ENCODE results near the gene ARFGEF2. TPM values are rescaled to one million over a fixed set of nuclear protein-coding genes. Genes with fewer than 3 reads are reported as not detected.
"Not testable (repeated sequence)": the region's sequence is repeated elsewhere in the genome, so short reads cannot be mapped to it uniquely, and the experiment has no call there.

Gene ARFGEF2
- total RNA-seq, 1 donor from 2014 or later: 26.7 TPM

DNA sequence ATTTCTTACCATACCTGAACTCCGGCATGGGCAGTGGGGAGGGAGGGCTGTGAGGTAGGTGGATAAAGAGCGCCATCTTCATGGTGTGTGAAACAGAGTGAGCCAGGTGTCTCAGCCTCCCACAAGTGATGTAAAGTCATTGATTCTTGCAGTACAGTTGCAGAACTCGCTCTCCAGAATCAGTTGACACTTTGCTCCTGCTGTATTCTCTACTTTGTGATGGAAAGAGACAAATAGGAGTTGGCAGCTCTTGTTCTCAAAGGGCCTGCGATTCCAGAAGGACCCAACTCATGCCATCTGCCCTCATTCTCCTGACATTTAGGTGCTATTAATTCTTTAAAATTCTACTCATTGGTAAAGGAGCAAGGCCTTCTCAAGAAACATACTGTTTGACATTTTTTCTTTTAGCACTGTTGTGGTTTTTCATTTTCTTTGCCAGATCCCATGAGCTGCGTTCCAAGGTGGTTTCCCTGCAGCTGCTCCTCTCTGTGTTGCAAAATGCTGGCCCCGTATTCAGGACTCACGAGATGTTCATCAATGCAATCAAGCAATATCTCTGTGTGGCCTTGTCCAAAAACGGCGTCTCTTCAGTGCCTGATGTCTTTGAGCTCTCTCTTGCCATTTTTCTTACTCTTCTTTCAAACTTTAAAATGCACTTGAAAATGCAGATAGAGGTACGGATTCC lies 49.3 kb downstream of the ARFGEF2 start:
- Mint-ChIP-seq H3K36me3 (peaks cover 31% of the 10 kb centered on the region), H3K9me3 (no peaks in the 10 kb centered on the region), H3K27me3 (no peaks in the 10 kb centered on the region), H3K4me3 (no peak overlapping the region), H3K27ac (no peak overlapping the region), H3K4me1 (ENCODE audit: unreplicated experiment) (peaks cover 2% of the 10 kb centered on the region)
- no peak for DNase-seq (ENCODE audit: extremely low spot score, unreplicated experiment)
- TF ChIP-seq, protein P1, sequence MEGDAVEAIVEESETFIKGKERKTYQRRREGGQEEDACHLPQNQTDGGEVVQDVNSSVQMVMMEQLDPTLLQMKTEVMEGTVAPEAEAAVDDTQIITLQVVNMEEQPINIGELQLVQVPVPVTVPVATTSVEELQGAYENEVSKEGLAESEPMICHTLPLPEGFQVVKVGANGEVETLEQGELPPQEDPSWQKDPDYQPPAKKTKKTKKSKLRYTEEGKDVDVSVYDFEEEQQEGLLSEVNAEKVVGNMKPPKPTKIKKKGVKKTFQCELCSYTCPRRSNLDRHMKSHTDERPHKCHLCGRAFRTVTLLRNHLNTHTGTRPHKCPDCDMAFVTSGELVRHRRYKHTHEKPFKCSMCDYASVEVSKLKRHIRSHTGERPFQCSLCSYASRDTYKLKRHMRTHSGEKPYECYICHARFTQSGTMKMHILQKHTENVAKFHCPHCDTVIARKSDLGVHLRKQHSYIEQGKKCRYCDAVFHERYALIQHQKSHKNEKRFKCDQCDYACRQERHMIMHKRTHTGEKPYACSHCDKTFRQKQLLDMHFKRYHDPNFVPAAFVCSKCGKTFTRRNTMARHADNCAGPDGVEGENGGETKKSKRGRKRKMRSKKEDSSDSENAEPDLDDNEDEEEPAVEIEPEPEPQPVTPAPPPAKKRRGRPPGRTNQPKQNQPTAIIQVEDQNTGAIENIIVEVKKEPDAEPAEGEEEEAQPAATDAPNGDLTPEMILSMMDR (conservative IDR thresholded peaks at IDR 0.05): no peak

DNA sequence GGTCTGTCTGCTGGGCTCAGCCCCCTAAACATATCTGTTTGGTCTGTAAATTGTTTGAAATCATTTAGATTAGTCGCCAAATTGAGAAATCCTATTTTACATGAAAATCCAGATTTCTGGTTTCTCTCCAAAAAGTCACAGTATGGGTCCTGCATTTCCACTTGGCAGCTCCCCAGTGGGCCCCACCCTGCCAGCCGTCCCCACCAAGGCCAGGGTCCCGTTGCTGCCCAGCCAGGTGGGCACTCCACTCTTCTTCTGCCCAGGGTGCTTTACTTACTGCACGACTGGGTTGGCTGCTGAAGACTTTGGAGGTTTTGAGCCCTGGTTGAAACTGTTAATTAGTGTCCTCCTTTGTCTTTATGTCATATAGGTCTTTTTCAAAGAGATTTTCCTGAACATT lies 50.4 kb downstream of the ARFGEF2 start:
- no peaks in the 10 kb centered on the region for H3K27me3 Mint-ChIP-seq
- peaks cover 4% of the 10 kb centered on the region for H3K4me1 Mint-ChIP-seq (ENCODE audit: unreplicated experiment)
- no peak for DNase-seq (ENCODE audit: extremely low spot score, unreplicated experiment)
- no peaks in the 10 kb centered on the region for H3K9me3 Mint-ChIP-seq
- H3K27ac Mint-ChIP-seq: no peak overlapping the region
- peaks cover 31% of the 10 kb centered on the region for H3K36me3 Mint-ChIP-seq
- TF ChIP-seq, protein P1 (conservative IDR thresholded peaks at IDR 0.05): no peak
- no peak overlapping the region for H3K4me3 Mint-ChIP-seq

DNA sequence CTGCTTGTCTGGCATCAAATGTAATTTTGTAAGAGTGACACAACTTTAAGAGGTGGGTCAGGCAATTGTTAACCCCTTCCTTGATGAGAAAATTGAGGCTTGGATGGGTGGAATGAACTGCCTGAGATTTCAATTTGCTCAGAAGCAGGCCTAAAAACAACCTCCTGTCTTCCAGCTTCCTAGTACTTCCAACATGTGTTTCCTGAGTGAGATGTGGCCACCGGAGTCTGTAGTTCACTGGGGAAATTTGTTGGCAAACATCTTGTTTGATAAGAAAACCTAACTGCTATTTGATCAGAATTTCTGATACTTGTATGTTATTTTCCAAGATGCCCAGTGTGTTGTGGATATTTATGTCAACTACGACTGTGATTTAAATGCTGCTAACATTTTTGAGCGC lies 51.3 kb downstream of the ARFGEF2 start:
- no peak for DNase-seq (ENCODE audit: extremely low spot score, unreplicated experiment)
- TF ChIP-seq, protein P1 (conservative IDR thresholded peaks at IDR 0.05): no peak
- Mint-ChIP-seq H3K9me3 (no peaks in the 10 kb centered on the region), H3K36me3 (peaks cover 32% of the 10 kb centered on the region), H3K27me3 (no peaks in the 10 kb centered on the region), H3K4me1 (ENCODE audit: unreplicated experiment) (peaks cover 4% of the 10 kb centered on the region), H3K27ac (no peak overlapping the region), H3K4me3 (no peak overlapping the region)

DNA sequence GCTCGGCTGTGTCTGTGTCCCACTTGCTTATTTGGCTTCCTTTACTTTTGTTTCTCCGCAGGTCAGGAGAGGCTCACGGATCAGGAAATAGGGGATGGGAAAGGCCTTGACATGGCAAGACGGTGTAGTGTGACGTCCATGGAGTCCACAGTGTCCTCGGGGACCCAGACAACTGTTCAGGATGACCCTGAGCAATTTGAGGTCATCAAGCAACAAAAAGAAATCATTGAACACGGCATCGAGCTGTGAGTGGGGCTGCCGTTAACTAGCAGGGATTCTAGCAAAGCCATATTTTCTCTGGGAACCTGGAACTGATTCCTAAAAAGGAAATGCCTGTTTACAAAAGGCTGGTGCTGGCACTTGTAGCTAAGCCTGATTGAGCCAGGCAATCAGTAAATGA lies 54.4 kb downstream of the ARFGEF2 start:
- Mint-ChIP-seq H3K9me3 (no peaks in the 10 kb centered on the region), H3K27me3 (no peaks in the 10 kb centered on the region), H3K36me3 (peaks cover 38% of the 10 kb centered on the region), H3K4me3 (peak overlapping the region; percentile 41), H3K4me1 (ENCODE audit: unreplicated experiment) (peaks cover 4% of the 10 kb centered on the region), H3K27ac (peak overlapping the region; percentile 19)
- no peak for DNase-seq (ENCODE audit: extremely low spot score, unreplicated experiment)
- TF ChIP-seq, protein P1 (conservative IDR thresholded peaks at IDR 0.05): no peak

DNA sequence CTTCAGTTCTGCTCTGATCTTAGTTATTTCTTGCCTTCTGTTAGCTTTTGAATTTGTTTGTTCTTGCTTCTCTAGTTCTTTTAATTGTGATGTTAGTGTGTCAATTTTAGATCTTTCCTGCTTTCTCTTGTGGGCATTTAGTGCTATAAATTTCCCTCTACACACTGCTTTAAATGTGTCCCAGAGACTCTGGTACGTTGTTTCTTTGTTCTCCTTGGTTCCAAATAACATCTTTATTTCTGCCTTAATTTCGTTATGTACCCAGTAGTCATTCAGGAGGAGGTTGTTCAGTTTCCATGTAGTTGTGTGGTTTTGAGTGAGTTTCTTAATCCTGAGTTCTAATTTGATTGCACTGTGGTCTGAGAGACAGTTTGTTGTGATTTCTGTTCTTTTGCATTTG lies 58.5 kb downstream of the ARFGEF2 start:
- H3K4me3 Mint-ChIP-seq; H3K27me3 Mint-ChIP-seq; H3K27ac Mint-ChIP-seq; DNase-seq (ENCODE audit: extremely low spot score, unreplicated experiment); H3K9me3 Mint-ChIP-seq: not testable (repeated sequence)
- peaks cover 61% of the 10 kb centered on the region for H3K36me3 Mint-ChIP-seq
- H3K4me1 Mint-ChIP-seq (ENCODE audit: unreplicated experiment): peaks cover 12% of the 10 kb centered on the region

DNA sequence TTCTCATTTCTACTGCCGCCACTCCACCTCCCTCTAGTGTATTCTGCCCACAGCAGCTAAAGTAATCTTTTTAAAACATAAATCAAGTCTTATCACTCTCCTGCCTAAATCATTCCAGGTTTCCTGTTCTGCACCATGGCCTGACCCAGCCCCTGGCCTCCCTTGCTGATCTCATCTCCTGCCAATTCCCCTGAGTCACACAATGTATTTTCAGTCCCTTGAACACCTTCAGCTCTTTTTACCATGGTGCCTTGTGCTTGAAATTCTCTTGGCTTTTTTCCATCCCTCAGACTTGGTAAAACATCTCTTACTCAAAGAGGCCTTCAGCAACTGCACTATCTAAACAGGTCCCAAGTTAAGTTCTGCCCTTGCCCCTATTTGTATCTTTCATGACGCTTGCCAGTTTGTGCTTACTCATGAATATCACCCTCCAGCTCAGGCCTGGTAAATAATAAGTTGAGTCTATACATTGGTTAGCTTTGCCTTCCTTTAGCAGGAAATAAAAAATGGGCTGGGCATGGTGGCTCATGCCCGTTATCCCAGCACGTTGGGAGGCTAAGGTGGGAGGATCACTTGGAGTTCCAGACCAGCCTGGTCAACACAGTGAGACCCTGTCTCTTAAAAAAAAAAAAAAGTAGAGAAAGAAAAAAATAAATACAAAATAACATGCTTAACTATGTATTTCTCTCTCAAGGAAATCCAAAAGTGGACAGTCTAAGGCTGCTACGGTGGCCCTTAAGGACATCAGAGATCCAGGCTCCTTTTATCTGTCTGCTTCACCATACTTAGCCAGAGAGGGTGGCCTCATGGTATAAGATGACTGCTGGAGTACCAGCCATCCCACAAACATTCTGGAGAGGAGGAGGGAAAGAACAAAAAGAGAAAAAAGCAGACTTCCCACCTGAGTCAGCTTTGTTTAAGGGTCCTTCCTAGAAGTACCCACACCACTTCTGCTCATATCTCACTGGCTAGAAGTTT lies 62.2 kb downstream of the ARFGEF2 start:
- Mint-ChIP-seq H3K27me3 (no peaks in the 10 kb centered on the region), H3K27ac (peak overlapping the region; percentile 66), H3K4me3 (peak overlapping the region; percentile 27), H3K9me3 (peaks cover 9% of the 10 kb centered on the region), H3K36me3 (peaks cover 38% of the 10 kb centered on the region), H3K4me1 (ENCODE audit: unreplicated experiment) (peaks cover 7% of the 10 kb centered on the region)
- no peak for DNase-seq (ENCODE audit: extremely low spot score, unreplicated experiment)
- TF ChIP-seq, protein P1 (conservative IDR thresholded peaks at IDR 0.05): no peak

Measured in type B pancreatic cell (in vitro differentiated cells).